ENCODE measurements around the gene TPD52L1. TPM values are rescaled to one million over a fixed set of nuclear protein-coding genes. Genes with fewer than 3 reads are reported as not detected.

TPD52L1 gene
- total and polyA plus RNA-seq, 2 experiments from 2014 or later: 5.1 to 12.3 TPM

GRCh38 chr6:125222531-125223455 is 69.2 kb downstream of the TPD52L1 start:
- H3K9ac ChIP-seq: no peak overlapping the region
- H4K20me1 ChIP-seq (ENCODE audit: insufficient read depth): no peaks in the 10 kb centered on the region
- H3K9me3 ChIP-seq (ENCODE audit: low read depth): no peaks in the 10 kb centered on the region
- 43 to 46% methylated on average over 4 of the region's 4 CpGs for WGBS, 2 experiments (ENCODE audit: low coverage in 1 of 2, low lambda C conversion rate in 2 of 2, missing lambda C conversion rate in 2 of 2)
- H3K27ac ChIP-seq: no peak overlapping the region
- in situ Hi-C loops (cut with MboI): no loop called here
- no peak overlapping the region for H2AFZ ChIP-seq
- H3K27me3 ChIP-seq (replicated peaks; ENCODE audit: insufficient read depth): no peaks in the 10 kb centered on the region
- DNase-seq: no peak
- peaks cover 18% of the 10 kb centered on the region for H3K4me1 ChIP-seq (ENCODE audit: insufficient read depth)
- no peaks in the 10 kb centered on the region for H3K79me2 ChIP-seq (ENCODE audit: insufficient read depth)
- no peaks in the 10 kb centered on the region for H3K36me3 ChIP-seq (ENCODE audit: low read depth)
- H3F3A ChIP-seq (ENCODE audit: insufficient read depth): no peaks in the 10 kb centered on the region
- TF ChIP-seq EZH2 (IDR thresholded peaks at IDR 0.05; ENCODE audit: insufficient read depth, poor library complexity, severe bottlenecking): no peak
- TF ChIP-seq EZH2phosphoT487 (IDR thresholded peaks at IDR 0.05; ENCODE audit: insufficient read depth, low read depth): no peak
- H3K4me3 ChIP-seq: no peak overlapping the region
- H3K4me2 ChIP-seq (ENCODE audit: unreplicated experiment): no peak overlapping the region
- no peaks in the 10 kb centered on the region for H3K9me2 ChIP-seq (ENCODE audit: insufficient read depth)

DNA sequence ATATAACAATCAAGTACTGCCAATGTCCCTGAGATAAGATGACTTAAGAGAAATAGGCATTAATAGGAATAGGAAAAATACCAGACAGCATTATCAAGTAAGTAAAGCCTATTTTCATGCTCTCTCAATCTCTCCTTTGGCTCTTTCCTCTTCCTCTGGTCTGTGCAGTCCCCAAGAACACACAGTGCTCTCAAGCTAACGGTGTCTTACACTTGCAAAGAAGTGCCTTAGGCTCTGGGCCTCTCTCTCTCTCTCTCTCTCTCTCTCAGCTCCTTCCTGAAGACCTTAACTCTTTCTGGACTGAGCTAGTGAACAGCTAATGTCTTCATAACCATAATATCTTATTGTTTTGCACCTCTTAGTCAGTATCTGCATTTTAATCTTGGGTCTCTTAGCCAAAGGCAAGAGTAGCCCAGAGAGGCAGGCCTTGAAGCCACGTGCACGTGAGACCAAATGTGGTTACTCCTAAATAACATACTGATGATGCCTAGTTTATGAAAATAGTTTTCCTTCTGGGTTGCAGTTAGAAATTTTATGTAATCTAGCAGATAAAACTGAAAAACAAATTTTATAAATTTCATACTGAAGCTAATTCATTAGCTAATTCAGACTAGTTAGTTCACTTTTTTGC is 70.8 kb downstream of the TPD52L1 start:
- no peaks in the 10 kb centered on the region for H3K9me3 ChIP-seq (ENCODE audit: low read depth)
- no peaks in the 10 kb centered on the region for H3K79me2 ChIP-seq (ENCODE audit: insufficient read depth)
- 56 to 64% methylated on average over 3 of the region's 3 CpGs for WGBS, 2 experiments (ENCODE audit: low coverage in 1 of 2, low lambda C conversion rate in 2 of 2, missing lambda C conversion rate in 2 of 2)
- H3K9ac ChIP-seq: no peak overlapping the region
- DNase-seq: no peak
- no peak overlapping the region for H3K4me2 ChIP-seq (ENCODE audit: unreplicated experiment)
- no peaks in the 10 kb centered on the region for H3K27me3 ChIP-seq (replicated peaks; ENCODE audit: insufficient read depth)
- H4K20me1 ChIP-seq (ENCODE audit: insufficient read depth): no peaks in the 10 kb centered on the region
- no peak overlapping the region for H2AFZ ChIP-seq
- H3K4me1 ChIP-seq (ENCODE audit: insufficient read depth): peaks cover 18% of the 10 kb centered on the region
- in situ Hi-C loops (cut with MboI): no loop called here
- H3K4me3 ChIP-seq: no peak overlapping the region
- no peaks in the 10 kb centered on the region for H3K36me3 ChIP-seq (ENCODE audit: low read depth)
- H3K9me2 ChIP-seq (ENCODE audit: insufficient read depth): no peaks in the 10 kb centered on the region
- no peak overlapping the region for H3K27ac ChIP-seq
- no peaks in the 10 kb centered on the region for H3F3A ChIP-seq (ENCODE audit: insufficient read depth)
- TF ChIP-seq EZH2 (IDR thresholded peaks at IDR 0.05; ENCODE audit: insufficient read depth, poor library complexity, severe bottlenecking): no peak
- TF ChIP-seq EZH2phosphoT487 (IDR thresholded peaks at IDR 0.05; ENCODE audit: insufficient read depth, low read depth): no peak

DNA sequence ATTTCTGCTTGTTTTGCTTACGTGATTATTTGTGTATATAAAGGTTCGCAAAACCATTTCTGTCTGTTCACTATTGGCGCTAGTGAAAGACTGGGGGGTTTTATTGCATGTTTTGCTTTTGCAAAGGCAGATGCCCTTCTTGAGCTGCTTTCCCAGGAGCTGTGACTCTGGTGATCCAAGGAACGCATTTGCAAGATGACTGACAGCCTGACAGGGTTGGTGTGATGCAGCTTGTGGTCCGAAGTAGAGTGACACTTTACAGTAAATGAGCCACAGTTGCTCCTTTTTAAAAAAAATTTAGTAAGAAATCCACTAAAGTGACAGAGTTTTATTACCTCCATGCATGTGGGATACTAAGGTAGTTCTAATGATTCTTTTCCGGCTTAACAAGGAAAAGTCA is 73.7 kb downstream of the TPD52L1 start:
- Histone ChIP-seq H3K27ac (no peak overlapping the region), H3K9me2 (ENCODE audit: insufficient read depth) (no peaks in the 10 kb centered on the region), H3K27me3 (replicated peaks; ENCODE audit: insufficient read depth) (no peaks in the 10 kb centered on the region), H3K9ac (no peak overlapping the region), H3K4me1 (ENCODE audit: insufficient read depth) (peaks cover 21% of the 10 kb centered on the region), H4K20me1 (ENCODE audit: insufficient read depth) (no peaks in the 10 kb centered on the region), H3K79me2 (ENCODE audit: insufficient read depth) (no peaks in the 10 kb centered on the region), H3K9me3 (ENCODE audit: low read depth) (no peaks in the 10 kb centered on the region), H2AFZ (no peak overlapping the region), H3K4me2 (ENCODE audit: unreplicated experiment) (no peak overlapping the region), H3K36me3 (ENCODE audit: low read depth) (no peaks in the 10 kb centered on the region), H3F3A (ENCODE audit: insufficient read depth) (no peaks in the 10 kb centered on the region), H3K4me3 (no peak overlapping the region)
- DNase-seq: no peak
- in situ Hi-C loops (cut with MboI): no loop called here
- WGBS, 2 experiments (ENCODE audit: low coverage in 1 of 2, low lambda C conversion rate in 2 of 2, missing lambda C conversion rate in 2 of 2): 86 to 89% methylated on average over 6 of the region's 6 CpGs
- TF ChIP-seq EZH2phosphoT487 (IDR thresholded peaks at IDR 0.05; ENCODE audit: insufficient read depth, low read depth) (no peak), EZH2 (IDR thresholded peaks at IDR 0.05; ENCODE audit: insufficient read depth, poor library complexity, severe bottlenecking) (no peak)

- H3K27me3 ChIP-seq (replicated peaks; ENCODE audit: insufficient read depth): no peaks in the 10 kb centered on the region
- 44 to 46% methylated on average over 6 of the region's 6 CpGs for WGBS, 2 experiments (ENCODE audit: low coverage in 1 of 2, low lambda C conversion rate in 2 of 2, missing lambda C conversion rate in 2 of 2)
- peak; percentile 3 for DNase-seq
Observed at GRCh38 chr6:125228981-125229479, 75.5 kb downstream of the TPD52L1 start.

More at GRCh38 chr6:125228981-125229479, 75.5 kb downstream of the TPD52L1 start:
- Histone ChIP-seq H3K9me2 (ENCODE audit: insufficient read depth) (peaks cover 3% of the 10 kb centered on the region; the same call in 1 of the 2 replicates), H3F3A (ENCODE audit: insufficient read depth) (peaks cover 6% of the 10 kb centered on the region; the same call in 1 of the 2 replicates), H3K4me1 (ENCODE audit: insufficient read depth) (peaks cover 27% of the 10 kb centered on the region), H3K4me2 (ENCODE audit: unreplicated experiment) (no peak overlapping the region), H4K20me1 (ENCODE audit: insufficient read depth) (no peaks in the 10 kb centered on the region), H3K79me2 (ENCODE audit: insufficient read depth) (no peaks in the 10 kb centered on the region), H2AFZ (peak overlapping the region; percentile 55), H3K9me3 (ENCODE audit: low read depth) (no peaks in the 10 kb centered on the region), H3K27ac (no peak overlapping the region), H3K9ac (no peak overlapping the region), H3K4me3 (no peak overlapping the region), H3K36me3 (ENCODE audit: low read depth) (no peaks in the 10 kb centered on the region)
- TF ChIP-seq EZH2phosphoT487 (IDR thresholded peaks at IDR 0.05; ENCODE audit: insufficient read depth, low read depth): no peak
- TF ChIP-seq EZH2 (IDR thresholded peaks at IDR 0.05; ENCODE audit: insufficient read depth, poor library complexity, severe bottlenecking): no peak
- in situ Hi-C loops (cut with MboI): no loop called here
